Hippocampal formation (tissue), 2 donors: ENCODE results near the gene VTI1B.
"Not testable (repeated sequence)": the region's sequence is repeated elsewhere in the genome, so short reads cannot be mapped to it uniquely, and the experiment has no call there.

Experiments used
- DNase-seq, 2 donors: peaks; one replicate each; lab custom pipeline; 2025; lab: John Stamatoyannopoulos, UW

The VTI1B gene, protein sequence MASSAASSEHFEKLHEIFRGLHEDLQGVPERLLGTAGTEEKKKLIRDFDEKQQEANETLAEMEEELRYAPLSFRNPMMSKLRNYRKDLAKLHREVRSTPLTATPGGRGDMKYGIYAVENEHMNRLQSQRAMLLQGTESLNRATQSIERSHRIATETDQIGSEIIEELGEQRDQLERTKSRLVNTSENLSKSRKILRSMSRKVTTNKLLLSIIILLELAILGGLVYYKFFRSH

DNA sequence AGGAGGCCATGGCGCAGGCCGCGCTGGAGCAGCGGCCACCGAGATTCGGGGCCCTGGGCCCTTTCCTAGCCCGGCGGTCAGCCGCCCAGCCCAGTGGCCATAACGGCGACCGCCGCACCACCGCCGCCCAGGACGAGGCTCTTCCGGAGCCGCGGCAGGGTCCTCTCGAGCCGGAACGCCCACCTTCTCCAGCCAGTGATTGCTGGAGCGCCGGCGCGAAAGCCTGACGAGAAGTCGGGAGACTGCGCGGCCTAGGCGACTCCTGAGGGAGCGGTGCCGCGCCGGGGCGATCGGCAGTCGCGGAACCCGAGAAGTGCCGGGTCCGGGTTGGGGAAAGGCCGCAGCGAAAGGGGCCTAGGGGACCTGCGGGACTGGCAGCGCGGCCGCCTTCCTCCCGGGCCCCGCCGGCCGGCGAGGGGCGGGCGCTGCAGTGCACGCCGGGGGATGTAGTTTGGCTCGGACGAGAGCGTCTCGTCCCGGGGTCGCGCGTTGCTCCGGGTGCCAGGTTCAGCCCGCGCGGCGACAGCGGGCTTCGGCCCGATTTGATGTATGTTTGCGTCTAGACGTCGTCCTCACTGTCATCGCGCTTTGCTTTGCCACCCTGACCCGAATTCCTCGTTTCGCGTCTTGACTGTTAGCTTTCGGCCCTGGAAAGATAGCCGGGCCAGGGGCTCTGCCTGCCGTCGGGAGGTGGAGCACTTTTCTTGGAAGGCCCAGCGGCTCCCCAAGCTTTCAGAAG lies at the start of gene VTI1B:
Gene VTI1B, minus strand, starts transcription at position 153 of the 739 bp plus-strand sequence. Its CDS starts 143 bp downstream, at position 10.
- DNase-seq, result peak; percentile 81 to 82

- DNase-seq, result peak; percentile 41 to 44
These were observed 47.9 kb upstream of the VTI1B start for GRCh38 chr14:67722293-67722692.

DNA sequence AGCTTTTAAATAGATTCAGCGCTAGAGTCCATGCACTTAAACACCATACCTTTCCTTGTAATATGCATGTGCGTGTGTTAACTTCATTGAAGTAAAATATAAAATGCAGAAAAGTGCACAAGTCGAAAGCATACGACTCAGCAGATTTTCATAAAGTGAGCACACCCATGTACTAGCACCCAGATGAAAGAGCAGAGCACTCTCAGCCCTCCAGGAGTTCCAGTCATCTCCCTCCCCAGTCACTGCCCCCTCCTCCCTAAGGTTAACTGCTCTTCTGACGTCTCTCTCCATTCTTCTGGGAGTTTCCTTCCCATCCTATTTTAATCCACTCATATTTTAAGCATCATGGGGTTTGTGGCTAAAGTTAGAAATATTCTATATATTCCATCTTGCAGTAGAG lies 47.4 kb upstream of the VTI1B start:
- DNase-seq, result no peak

- DNase-seq, result no peak
These were observed 45.4 kb upstream of the VTI1B start for GRCh38 chr14:67719866-67720265.

- DNase-seq, result not testable (repeated sequence)
These were observed 45.0 kb upstream of the VTI1B start for GRCh38 chr14:67719385-67719784.

- DNase-seq, result no peak
These were observed 43.8 kb upstream of the VTI1B start for GRCh38 chr14:67718265-67718664.

GRCh38 chr14:67717048-67717447 lies 42.6 kb upstream of the VTI1B start:
- DNase-seq, result no peak

DNA sequence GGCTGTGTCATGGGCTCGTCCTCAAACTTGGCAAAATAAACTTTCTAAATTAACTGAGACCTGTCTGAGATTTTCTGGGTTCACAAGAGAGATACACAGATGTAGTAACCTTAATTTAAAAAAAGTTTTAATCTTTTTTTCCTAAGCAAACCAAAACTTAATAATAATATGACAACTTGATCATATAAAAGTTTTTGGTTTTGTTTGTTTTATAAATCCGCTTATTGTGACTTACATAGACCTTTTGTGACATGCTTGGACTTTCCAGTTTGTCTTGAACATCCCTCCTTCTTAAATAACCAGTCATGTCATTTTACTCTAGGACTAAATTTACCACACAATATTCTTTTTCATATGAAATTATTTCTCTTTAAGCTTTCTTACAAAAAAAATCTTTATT lies 35.8 kb upstream of the VTI1B start:
- no peak for DNase-seq

GRCh38 chr14:67709796-67710195 lies 35.4 kb upstream of the VTI1B start:
- DNase-seq, result not testable (repeated sequence)

GRCh38 chr14:67709346-67709745 lies 34.9 kb upstream of the VTI1B start:
- DNase-seq, result not testable (repeated sequence)

- no peak for DNase-seq
These were observed 30.8 kb upstream of the VTI1B start for GRCh38 chr14:67705211-67705610.

DNA sequence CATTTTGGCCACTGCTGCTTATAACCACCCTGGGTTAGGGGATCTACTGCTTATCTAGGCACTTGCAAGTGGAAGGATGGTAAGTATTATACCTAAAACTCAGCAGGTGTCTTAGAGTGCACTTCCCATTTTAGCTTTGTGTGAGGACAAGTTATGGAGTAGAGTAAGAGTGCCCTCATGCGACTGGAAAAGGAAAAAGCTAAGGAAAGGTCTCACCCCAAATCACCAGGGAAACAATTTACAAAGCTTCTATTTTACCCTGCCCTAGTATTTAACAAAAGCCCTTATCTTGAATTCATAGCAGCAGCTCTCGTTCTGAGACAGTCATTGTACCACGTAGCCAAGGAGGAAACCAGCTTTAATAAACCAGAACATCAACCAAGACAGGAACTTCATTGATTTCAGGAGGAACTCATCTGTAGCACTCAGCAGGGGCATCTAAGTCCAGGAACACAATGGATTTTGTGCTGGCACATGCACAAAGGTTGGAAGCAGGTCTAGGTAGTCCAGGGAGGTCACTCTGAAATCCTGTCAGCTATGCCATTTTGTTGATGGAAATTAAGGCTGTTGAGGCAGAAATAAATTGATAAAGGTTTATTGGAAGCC lies 30.2 kb upstream of the VTI1B start:
- DNase-seq, result peak; percentile 23 to 89

DNA sequence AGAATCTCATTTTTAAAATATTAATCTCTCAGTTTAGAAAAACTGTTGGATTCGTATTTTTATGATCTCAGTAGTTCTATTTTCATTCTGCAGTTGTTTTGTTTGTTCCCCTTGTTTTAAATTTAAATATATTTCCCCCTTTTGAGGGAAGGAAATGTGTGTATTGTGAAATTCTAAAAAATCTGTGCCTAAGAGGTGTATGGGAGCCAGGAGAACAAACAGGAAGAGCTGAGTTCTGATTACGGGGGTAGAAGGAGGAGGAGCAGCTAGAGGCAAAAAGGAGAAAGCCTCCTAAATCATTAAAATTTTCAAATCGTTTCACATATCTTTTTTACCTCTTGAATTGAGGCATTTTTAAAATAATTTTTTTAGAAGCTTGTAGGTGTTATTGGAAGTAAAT lies 29.6 kb upstream of the VTI1B start:
- DNase-seq, result no peak

- not testable (repeated sequence) for DNase-seq
These were observed 27.1 kb upstream of the VTI1B start, which contains the start of gene RDH12 for GRCh38 chr14:67701492-67701891. RDH12 (plus strand) TSS chr14:67701886; CDS start chr14:67722643, 20,757 bp downstream.

DNA sequence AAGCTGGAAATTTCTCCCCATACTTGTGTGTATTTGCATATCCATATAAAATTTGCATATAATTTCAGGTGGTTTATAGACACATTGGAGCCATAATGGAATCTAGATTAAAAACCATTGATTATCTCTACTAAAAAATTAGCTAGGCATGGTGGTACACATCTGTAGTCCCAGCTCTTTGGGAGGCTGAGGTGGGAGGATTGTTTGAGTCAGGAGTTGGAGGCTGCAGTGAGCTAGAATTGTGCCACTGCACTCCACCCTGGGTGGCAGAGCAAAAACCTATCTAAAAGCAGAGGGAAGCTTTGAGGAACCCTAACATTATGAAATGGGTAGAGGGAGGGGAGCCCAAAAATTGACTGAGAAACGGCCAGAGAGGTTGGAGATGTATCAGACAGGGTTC lies 23.7 kb upstream of the VTI1B start:
- DNase-seq, result no peak

DNA sequence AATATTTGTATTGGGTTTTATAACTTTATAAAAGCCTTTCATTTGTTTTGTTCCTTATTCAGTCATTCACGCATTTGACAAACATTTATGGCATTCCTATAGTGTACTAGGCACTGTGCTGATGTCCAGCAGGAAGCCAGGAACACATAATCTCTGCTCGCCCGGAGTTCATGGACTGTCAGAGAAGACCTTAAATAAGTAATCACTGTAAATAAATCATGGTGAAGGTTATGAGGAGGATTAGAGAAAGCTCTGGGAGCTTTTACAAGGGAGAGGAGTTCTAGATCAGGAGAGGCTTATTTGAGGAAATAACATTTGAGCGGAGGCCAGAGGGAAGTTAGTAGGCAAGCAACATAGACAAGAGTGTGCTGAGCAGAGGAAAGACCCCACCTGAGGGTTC lies 22.6 kb upstream of the VTI1B start:
- no peak for DNase-seq

DNA sequence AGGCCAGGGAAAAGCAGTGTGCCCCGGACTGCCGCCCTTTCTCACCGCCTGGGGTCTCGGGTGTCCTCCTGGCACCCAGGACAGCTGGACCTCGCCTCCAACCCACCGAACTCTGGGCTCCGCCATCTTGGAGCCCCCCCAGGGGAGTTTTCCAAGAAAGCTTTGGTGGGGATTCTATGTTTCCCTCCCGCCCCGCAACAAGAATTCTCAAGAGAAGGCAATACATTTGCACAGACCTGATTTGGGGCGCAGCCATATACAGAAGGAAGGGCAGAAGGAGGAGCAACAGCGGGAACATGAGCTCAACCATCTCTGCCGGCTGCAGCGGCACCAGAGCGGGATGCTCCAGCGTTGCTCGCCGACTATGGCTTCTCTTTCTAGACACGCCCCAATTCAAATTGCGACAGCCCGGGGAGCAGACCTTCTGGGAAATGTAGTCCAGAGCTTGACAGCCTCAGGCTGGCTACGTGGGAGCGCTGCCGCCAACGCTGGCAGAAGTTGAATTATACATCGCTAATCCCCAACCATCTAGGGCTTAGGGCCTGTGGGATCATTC lies 21.0 kb upstream of the VTI1B start, which contains the start of gene RDH11:
Gene RDH11, minus strand, starts transcription at position 371 of the 556 bp plus-strand sequence. Its CDS starts 61 bp downstream, at position 310.
- peak; percentile 77 to 94 for DNase-seq

GRCh38 chr14:67694791-67695393 lies 20.5 kb upstream of the VTI1B start:
- DNase-seq, result peak; percentile 12 to 41

DNA sequence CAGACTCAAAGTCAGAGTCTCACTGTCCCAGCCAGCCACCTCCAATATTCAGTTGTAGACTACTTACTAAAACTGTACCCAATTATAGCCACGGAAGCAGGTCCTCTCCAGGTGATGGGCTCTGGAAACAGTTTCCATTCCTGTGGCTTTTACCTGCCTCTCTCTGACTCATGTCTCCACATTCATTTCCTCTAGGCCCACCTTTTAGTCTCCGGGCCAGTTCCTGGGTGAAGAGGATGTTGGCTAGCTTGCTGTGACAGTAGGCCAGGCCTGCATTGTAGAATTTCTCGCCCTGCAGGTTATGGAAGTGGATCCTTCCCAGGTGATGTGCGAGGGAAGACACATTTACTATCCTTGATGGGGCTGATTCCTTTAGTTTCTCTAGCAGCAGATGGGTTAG lies 15.6 kb upstream of the VTI1B start:
- no peak for DNase-seq

DNA sequence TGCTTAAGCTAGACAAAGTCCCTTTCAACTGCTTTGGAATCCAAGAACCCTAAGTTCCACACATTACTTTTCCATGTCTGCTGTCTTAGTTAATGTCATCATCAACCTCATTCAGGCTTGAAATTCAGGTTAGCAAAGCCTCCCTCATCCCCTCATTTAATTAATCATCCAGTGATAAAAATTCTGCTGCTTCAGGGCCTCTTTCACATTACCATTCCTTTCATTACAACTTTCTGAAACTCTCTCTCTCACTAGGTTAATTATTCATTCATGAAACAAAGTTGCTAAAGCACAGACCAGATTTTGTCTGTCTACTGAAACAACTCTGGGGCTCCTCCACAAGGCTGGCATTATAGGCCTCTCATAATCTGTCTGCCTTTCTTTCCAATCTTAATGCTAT lies 9.4 kb upstream of the VTI1B start:
- DNase-seq, result no peak

DNA sequence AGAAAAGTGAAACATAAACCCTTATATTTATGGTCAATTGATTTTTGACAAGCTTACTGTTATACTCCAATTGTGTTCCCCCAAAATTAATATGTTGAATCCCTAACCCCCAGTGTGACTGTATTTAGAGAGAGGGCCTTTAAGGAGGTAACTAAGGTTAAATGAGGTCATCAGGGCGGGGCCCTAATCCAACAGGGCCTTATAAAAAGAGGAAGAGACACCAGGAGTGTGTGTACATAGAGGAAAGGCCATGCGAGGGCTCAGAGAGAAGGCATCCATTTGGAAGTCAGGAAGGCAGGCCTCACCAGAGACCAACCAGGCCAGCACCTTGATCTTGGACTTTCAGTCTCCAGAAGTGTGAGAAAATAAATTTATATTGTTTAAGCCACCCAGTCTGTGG lies 6.5 kb upstream of the VTI1B start:
- DNase-seq, result no peak

- DNase-seq, result no peak
These were observed 5.7 kb upstream of the VTI1B start for GRCh38 chr14:67680121-67680602.
